Prostate gland (tissue), 2 donors: Measurements from ENCODE around the gene NTNG1. TPM values are rescaled to one million over a fixed set of nuclear protein-coding genes. Genes with fewer than 3 reads are reported as not detected.

Experiments
- DNase-seq: peaks from one replicate; pipeline ENCODE4 v3.0.0-alpha.2; 2019; ENCODE audit warnings: low spot score
- H3K27ac ChIP-seq, 2 donors: fragments of 200-600 bp; sonication (generic); 2 replicates each; pipeline ENCODE4 v1.5.1; 2017 to 2019
- H3K27me3 ChIP-seq: fragments of 200-600 bp; sonication (generic); replicated peaks from 2 replicates; pipeline ENCODE4 v1.5.1; 2019; ENCODE audit not compliant: insufficient read depth
- H3K36me3 ChIP-seq, 2 donors: fragments of 200-600 bp; sonication (generic); 1 replicate in 1 of 2; 2 replicates in 1 of 2; pipeline versions ENCODE4 v1.5.1 to v1.8.1; 2017 to 2019
- H3K4me1 ChIP-seq: fragments of 200-600 bp; sonication (generic); replicated peaks from 2 replicates; pipeline ENCODE4 v1.5.1; 2019
- H3K4me3 ChIP-seq, 2 donors: fragments of 200-600 bp; sonication (generic); 2 replicates each; pipeline ENCODE4 v1.5.1; 2017 to 2019
- H3K9me3 ChIP-seq: fragments of 200-600 bp; sonication (generic); 2 replicates; pipeline ENCODE4 v1.5.1; 2017
- CTCF ChIP-seq, 4 experiments: fragments of 200-600 bp in 2 of 4; fragments of 450-650 bp in 2 of 4; sonication (generic) in 2 of 4; IDR thresholded peaks; 1 replicate in 3 of 4; 2 replicates in 1 of 4; pipeline ENCODE4 v1.5.1; 2016 to 2019; ENCODE audit warnings: antibody characterized with exemption in 4 of 4, mild to moderate bottlenecking in 2 of 4, moderate library complexity in 2 of 4
- POLR2A ChIP-seq: fragments of 450-650 bp; IDR thresholded peaks from one replicate; pipeline ENCODE4 v1.6.1; 2016; ENCODE audit warnings: antibody characterized with exemption, mild to moderate bottlenecking
- POLR2AphosphoS5 ChIP-seq: sonication (generic); formaldehyde crosslinking; IDR thresholded peaks from one replicate; pipeline ENCODE4 v1.6.1; 2017; ENCODE audit warnings: antibody characterized with exemption
- WGBS: methylation state at CpG from one replicate; pipeline ENCODE4 v1.1.5; 2018; 5-methylcytosine and 5-hydroxymethylcytosine counted together
- intact Hi-C: fragments of 100-400 bp; cut with DNase I; formaldehyde crosslinking; loops from one replicate; pipeline ENCODE4 v1.14.2; 2022
- total RNA-seq, 2 donors: library from RNA; depleted of rRNA; stranded (reverse); fragments of >200 nt; gene quantifications; one replicate each; pipeline ENCODE4 v1.1.0, GENCODE V29; 2016

NTNG1 gene
- total RNA-seq, 2 donors from 2014 or later: 2.6 to 5.1 TPM

GRCh38 chr1:107467811-107468210 is 327.0 kb downstream of the NTNG1 start:
- intact Hi-C loops: no loop called here
- Histone ChIP-seq H3K4me3 (no peak overlapping the region), H3K9me3 (no peaks in the 10 kb centered on the region), H3K27ac (no peak overlapping the region), H3K4me1 (no peaks in the 10 kb centered on the region), H3K27me3 (no peaks in the 10 kb centered on the region), H3K36me3 (no peaks in the 10 kb centered on the region)
- no peak for DNase-seq
- WGBS: 98% methylated on average over 3 of the region's 3 CpGs
- TF ChIP-seq POLR2AphosphoS5 (no peak), POLR2A (no peak), CTCF (IDR thresholded peaks at IDR 0.05) (no peak)

- WGBS: 76% methylated on average over 2 of the region's 2 CpGs
- intact Hi-C loops: no loop called here
- Histone ChIP-seq H3K4me1 (no peaks in the 10 kb centered on the region), H3K27me3 (no peaks in the 10 kb centered on the region), H3K36me3 (no peaks in the 10 kb centered on the region), H3K4me3 (no peak overlapping the region), H3K9me3 (no peaks in the 10 kb centered on the region), H3K27ac (no peak overlapping the region)
- no peak for DNase-seq
- no peak for TF ChIP-seq POLR2A
- no peak for TF ChIP-seq POLR2AphosphoS5
- TF ChIP-seq CTCF (IDR thresholded peaks at IDR 0.05): no peak
These were observed 332.2 kb downstream of the NTNG1 start for GRCh38 chr1:107473065-107473464.

DNA sequence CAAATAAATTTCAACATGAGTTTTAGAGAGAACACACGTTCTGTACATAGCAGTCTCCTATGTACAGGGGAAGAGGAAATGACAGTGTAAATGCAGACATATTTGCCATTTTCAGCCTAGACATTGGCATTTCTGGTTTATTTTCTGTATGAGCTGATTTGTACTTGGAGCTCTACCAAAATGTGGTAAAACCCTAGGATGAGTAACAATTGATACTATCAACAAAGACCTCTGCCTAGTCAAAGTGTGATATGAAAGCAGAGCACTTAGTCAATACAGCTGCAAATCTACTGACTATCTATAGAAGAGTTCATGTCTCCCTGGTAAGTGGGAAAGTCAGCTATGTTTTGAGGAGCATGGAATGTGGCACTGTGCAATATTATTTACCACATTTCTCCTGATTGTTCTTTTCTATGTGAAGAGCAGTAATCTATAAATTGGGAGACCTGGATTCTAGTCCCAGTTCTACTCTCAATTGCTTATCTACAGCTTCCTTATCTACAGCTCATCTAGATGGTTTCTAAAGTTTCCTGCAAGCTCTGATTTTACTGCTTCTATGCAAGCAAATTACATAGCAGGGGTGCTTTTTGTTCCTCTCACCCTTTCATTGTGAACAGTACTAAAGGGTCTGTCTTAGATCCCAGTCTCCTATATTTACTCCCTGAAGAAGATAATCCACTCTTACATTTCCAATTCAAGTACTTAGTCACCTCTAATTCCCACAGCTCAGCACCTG is 334.2 kb downstream of the NTNG1 start:
- Histone ChIP-seq H3K27me3 (no peaks in the 10 kb centered on the region), H3K27ac (no peak overlapping the region), H3K36me3 (no peaks in the 10 kb centered on the region), H3K4me3 (no peak overlapping the region), H3K9me3 (no peaks in the 10 kb centered on the region), H3K4me1 (no peaks in the 10 kb centered on the region)
- no peak for DNase-seq
- 55% methylated on average over 1 of the region's 1 CpG for WGBS
- intact Hi-C loops: no loop called here
- TF ChIP-seq POLR2A: no peak
- no peak for TF ChIP-seq POLR2AphosphoS5
- no peak for TF ChIP-seq CTCF (IDR thresholded peaks at IDR 0.05)

DNA sequence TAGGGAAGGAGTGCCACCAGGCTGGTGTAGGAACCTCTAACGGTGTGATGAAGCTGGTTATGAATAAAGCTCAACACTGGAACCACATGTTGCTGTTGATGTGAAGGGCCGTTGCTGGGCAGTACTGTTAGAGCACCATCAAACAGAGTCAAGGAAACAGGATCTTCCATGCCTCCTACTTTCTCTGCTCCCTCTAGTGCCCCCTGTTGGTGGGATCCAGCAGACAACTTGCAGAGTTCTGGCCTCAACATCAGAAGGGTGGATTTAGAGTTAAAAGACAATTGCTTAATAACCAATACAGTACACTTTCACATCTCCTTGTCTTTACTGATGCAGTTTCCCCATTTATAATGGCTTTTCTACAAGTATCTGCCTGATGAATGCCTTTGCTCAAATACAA is 336.4 kb downstream of the NTNG1 start:
- intact Hi-C loops: no loop called here
- Histone ChIP-seq H3K4me1 (no peaks in the 10 kb centered on the region), H3K9me3 (no peaks in the 10 kb centered on the region), H3K36me3 (no peaks in the 10 kb centered on the region), H3K27me3 (no peaks in the 10 kb centered on the region), H3K27ac (no peak overlapping the region), H3K4me3 (no peak overlapping the region)
- TF ChIP-seq CTCF (IDR thresholded peaks at IDR 0.05) (no peak), POLR2AphosphoS5 (no peak), POLR2A (no peak)
- 95% methylated on average over 2 of the region's 2 CpGs for WGBS
- no peak for DNase-seq

- H3K27ac ChIP-seq: no peak overlapping the region
- H3K4me1 ChIP-seq: no peaks in the 10 kb centered on the region
- TF ChIP-seq POLR2A (no peak), CTCF (IDR thresholded peaks at IDR 0.05) (no peak), POLR2AphosphoS5 (no peak)
- DNase-seq: no peak
- intact Hi-C loops: no loop called here
- WGBS: 67% methylated on average over 11 of the region's 11 CpGs
- no peaks in the 10 kb centered on the region for H3K36me3 ChIP-seq
- H3K27me3 ChIP-seq: no peaks in the 10 kb centered on the region
- H3K4me3 ChIP-seq: no peak overlapping the region
- H3K9me3 ChIP-seq: no peaks in the 10 kb centered on the region
These were observed 339.1 kb downstream of the NTNG1 start for GRCh38 chr1:107479865-107480350.
